PFSK-1 (cell line): Measurements from ENCODE around the gene FOSB.

ENCODE experiments used
- POLR2AphosphoS5 ChIP-seq: IDR thresholded peaks from 2 replicates; pipeline ENCODE4 v1.6.1; 2012; ENCODE audit warnings: low read depth, mild to moderate bottlenecking, control low read depth, low read length, moderate library complexity
- SIN3A ChIP-seq: IDR thresholded peaks from 2 replicates; pipeline ENCODE4 v1.6.1; 2012; ENCODE audit warnings: mild to moderate bottlenecking, low read length, moderate library complexity, borderline replicate concordance; ENCODE audit not compliant: insufficient read depth

GRCh38 chr19:45464274-45464673 is 3.5 kb upstream of the FOSB start:
- TF ChIP-seq POLR2AphosphoS5 (no peak), SIN3A (no peak)
